Measurements from ENCODE around the gene IGSF3. TPM values are rescaled to one million over a fixed set of nuclear protein-coding genes. Genes with fewer than 3 reads are reported as not detected.

The IGSF3 gene
- total RNA-seq, 4 donors from 2014 or later = 42.2 to 60.0 (median 55.4) TPM

DNA sequence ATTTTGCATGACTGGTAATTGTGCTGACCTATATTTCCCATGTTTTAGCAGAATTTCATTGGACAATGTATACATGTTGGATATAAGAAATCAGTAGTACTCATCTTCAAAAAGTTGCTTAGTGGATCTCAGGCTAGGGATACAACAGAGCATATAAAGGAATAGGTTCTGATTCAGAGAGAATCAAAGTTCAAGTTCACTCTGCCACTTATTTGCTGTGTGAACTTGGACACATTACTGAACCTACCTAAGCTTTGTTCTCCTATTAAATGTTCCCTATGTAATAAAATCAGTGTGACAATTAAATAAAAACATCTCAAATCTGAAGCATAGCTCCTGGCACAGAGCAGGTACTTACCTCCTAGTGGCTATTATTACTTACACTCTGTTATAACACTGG lies 106.0 kb downstream of the IGSF3 start:
- TF ChIP-seq POLR2A (IDR thresholded peaks at IDR 0.05) = no peak
- TF ChIP-seq, protein P1, sequence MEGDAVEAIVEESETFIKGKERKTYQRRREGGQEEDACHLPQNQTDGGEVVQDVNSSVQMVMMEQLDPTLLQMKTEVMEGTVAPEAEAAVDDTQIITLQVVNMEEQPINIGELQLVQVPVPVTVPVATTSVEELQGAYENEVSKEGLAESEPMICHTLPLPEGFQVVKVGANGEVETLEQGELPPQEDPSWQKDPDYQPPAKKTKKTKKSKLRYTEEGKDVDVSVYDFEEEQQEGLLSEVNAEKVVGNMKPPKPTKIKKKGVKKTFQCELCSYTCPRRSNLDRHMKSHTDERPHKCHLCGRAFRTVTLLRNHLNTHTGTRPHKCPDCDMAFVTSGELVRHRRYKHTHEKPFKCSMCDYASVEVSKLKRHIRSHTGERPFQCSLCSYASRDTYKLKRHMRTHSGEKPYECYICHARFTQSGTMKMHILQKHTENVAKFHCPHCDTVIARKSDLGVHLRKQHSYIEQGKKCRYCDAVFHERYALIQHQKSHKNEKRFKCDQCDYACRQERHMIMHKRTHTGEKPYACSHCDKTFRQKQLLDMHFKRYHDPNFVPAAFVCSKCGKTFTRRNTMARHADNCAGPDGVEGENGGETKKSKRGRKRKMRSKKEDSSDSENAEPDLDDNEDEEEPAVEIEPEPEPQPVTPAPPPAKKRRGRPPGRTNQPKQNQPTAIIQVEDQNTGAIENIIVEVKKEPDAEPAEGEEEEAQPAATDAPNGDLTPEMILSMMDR (IDR thresholded peaks at IDR 0.05) = no peak
- Histone ChIP-seq H3K27ac (no peak overlapping the region), H3K36me3 (no peaks in the 10 kb centered on the region), H3K4me3 (no peak overlapping the region), H3K4me1 (peaks cover 3 to 67% (median 16%) of the 10 kb centered on the region in 3 donors), H3K27me3 (no peaks in the 10 kb centered on the region), H3K9me3 (no peaks in the 10 kb centered on the region)
- intact Hi-C loops (cut with DNase I) = no loop called here
- no peak for DNase-seq

- no peaks in the 10 kb centered on the region for H3K9me3 ChIP-seq
- intact Hi-C loops (cut with DNase I) = no loop called here
- no peaks in the 10 kb centered on the region for H3K36me3 ChIP-seq
- H3K27me3 ChIP-seq = no peaks in the 10 kb centered on the region
- H3K4me1 ChIP-seq = peaks cover 3 to 67% (median 20%) of the 10 kb centered on the region in 3 donors
- no peak overlapping the region for H3K4me3 ChIP-seq
- WGBS, 2 donors = 60 to 75% methylated on average over 4 of the region's 4 CpGs
- no peak for TF ChIP-seq POLR2A (IDR thresholded peaks at IDR 0.05)
- TF ChIP-seq, protein P1 (IDR thresholded peaks at IDR 0.05) = no peak
- no peak overlapping the region for H3K27ac ChIP-seq
- DNase-seq = no peak
Observed at GRCh38 chr1:116560704-116561490, 106.6 kb downstream of the IGSF3 start.

DNA sequence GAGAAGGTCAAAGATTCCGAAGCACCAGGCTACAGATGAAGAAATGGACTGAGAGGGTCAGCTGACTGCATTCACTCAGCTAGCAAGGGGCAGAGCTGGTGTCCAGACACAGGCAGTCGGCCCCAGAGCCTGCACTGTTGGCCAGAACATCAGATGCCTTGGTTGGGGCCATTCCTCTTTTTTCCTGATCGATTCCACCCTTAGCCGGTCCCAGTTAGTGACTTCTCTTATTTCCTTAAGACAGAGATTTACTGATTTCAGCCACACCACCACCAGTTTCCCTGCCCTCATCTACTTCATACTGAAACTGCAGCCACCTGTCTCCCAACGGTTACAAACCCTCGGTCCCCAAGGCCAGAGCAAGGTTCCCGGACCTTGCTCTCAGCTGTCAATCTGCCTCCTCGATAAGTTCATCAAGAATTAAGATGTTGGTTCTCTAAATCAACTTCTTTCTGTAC lies 108.2 kb downstream of the IGSF3 start:
- peaks cover 0 to 67% (median 23%) of the 10 kb centered on the region in 3 donors for H3K4me1 ChIP-seq
- WGBS, 2 donors = 68 to 87% methylated on average over 8 of the region's 8 CpGs
- TF ChIP-seq, protein P1 (IDR thresholded peaks at IDR 0.05) = no peak
- TF ChIP-seq POLR2A (IDR thresholded peaks at IDR 0.05) = no peak
- H3K27ac ChIP-seq = peak overlapping the region in 1 of 4 donors; percentile 12
- no peaks in the 10 kb centered on the region for H3K36me3 ChIP-seq
- DNase-seq = no peak
- H3K27me3 ChIP-seq = no peaks in the 10 kb centered on the region
- intact Hi-C loops (cut with DNase I) = no loop called here
- no peak overlapping the region for H3K4me3 ChIP-seq
- H3K9me3 ChIP-seq = no peaks in the 10 kb centered on the region

DNA sequence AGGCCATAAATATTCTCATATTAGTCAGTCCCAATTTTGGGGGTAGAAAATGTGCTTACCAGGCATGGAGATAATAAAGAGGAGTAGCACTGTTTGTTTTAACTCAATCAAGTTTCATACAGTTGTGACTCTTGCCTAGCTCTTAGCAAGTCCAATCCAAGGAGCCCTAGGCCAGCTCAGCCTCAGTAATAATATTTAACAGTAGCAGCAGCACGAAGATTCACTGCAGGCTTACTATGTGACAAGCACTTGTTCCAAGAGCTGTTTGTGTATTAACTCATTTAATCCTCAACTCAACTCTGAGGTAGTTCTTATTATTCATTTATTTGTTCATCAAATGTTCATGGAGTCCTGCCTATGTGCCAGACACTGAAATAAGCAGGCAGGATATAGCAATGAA lies 109.0 kb downstream of the IGSF3 start:
- DNase-seq = no peak
- H3K4me3 ChIP-seq = no peak overlapping the region
- H3K4me1 ChIP-seq = peaks cover 0 to 67% (median 23%) of the 10 kb centered on the region in 3 donors
- no peaks in the 10 kb centered on the region for H3K9me3 ChIP-seq
- H3K27ac ChIP-seq = peak overlapping the region in 2 of 4 donors; percentile 12 to 16
- no peaks in the 10 kb centered on the region for H3K27me3 ChIP-seq
- WGBS, 2 donors = 36 to 45% methylated on average over 1 of the region's 1 CpG
- no peaks in the 10 kb centered on the region for H3K36me3 ChIP-seq
- intact Hi-C loops (cut with DNase I) = no loop called here
- no peak for TF ChIP-seq POLR2A (IDR thresholded peaks at IDR 0.05)
- TF ChIP-seq, protein P1 (IDR thresholded peaks at IDR 0.05) = no peak

DNA sequence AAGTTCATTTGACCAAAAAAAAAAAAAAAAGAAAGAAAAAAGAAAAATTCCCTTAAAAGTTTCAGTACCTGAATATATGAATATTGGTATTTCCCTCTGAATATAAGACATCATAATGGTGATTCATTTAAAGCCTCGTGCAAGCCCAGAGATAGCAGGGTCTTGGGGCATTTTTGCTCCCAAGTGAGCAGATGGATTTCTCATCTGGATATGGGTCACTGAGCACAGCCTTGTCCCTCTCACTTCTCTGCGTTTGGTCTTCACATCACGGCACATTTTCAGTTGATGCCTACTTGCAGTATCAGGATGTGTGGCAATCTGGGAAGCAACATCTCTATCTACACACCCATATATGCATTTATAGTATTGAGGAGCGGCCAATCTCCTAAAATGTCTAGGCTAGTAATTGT lies 109.4 kb downstream of the IGSF3 start:
- DNase-seq = no peak
- Histone ChIP-seq H3K36me3 (no peaks in the 10 kb centered on the region), H3K27ac (peak overlapping the region in 1 of 4 donors; percentile 12), H3K9me3 (no peaks in the 10 kb centered on the region), H3K4me3 (no peak overlapping the region), H3K27me3 (no peaks in the 10 kb centered on the region), H3K4me1 (peaks cover 0 to 70% (median 28%) of the 10 kb centered on the region in 3 donors)
- intact Hi-C loops (cut with DNase I) = no loop called here
- whole genome bisulfite sequencing, 2 donors = 77 to 81% methylated on average over 4 of the region's 4 CpGs
- TF ChIP-seq POLR2A (IDR thresholded peaks at IDR 0.05) = no peak
- TF ChIP-seq, protein P1 (IDR thresholded peaks at IDR 0.05) = no peak

Measured in esophagus squamous epithelium (tissue), 5 donors.